GM21825 (cell line): ENCODE data around the gene GPR137B.
"Not testable (repeated sequence)": the region's sequence is repeated elsewhere in the genome, so short reads cannot be mapped to it uniquely, and the experiment has no call there.

Experiments used
- ATAC-seq: cut with Tn5 transposase; IDR thresholded peaks from one replicate; pipeline ENCODE4 v1.9.1; 2021; ENCODE audit warnings: mild to moderate bottlenecking, moderate library complexity; ENCODE audit not compliant: unreplicated experiment

Gene GPR137B

DNA sequence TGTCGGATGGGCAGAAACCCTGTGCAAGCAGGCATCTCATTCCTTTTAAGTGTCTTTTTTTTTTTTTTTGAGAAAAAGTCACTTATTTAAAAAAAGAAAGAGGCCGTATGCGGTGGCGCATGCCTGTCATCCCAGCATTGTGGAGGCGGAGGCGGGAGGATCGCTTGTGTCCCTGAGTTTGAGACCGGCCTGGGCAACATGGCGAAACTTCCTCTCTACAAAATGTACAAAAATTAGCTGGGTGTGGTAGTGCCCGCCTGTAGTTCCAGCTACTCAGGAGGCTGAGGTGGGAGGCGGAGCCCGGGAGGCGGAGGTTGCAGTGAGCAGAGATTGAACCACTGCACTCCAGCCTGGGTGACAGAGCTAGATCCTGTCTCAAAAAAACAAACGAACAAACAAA is 1.7 kb downstream of the GPR137B start:
- no peak for ATAC-seq

DNA sequence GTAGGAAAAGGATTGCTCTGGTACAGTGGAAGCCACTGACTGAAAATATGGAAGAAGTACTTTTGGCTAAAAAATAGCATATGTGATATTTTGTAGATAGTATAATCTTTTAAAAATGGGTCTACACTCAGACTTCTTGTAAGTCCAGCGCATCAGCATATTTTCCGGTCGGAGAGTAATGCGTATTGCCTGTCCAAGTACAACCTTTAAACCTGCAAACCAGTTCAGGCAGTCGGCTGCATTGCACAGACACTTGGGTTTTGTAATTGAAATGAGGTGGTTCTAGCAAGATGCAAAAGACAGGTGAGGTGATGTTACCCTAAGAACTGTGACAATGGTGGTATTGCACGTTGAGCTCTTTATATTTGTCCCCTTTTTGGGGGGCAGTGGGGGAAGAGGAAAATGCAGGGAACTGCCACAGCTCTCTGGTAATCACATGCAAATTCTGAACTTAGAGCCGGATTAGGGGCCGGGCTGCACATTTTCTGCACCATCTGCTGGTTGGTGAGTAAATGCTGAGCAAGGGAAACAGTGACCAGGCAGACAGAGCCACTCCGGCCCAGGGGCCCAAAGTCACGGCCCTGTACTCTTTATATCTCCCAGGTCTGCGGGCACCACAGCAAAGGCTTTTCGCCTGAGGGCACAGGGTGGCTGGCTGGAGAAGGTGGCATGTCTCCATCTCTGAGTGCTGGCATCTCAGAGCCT is 2.3 kb downstream of the GPR137B start:
- no peak for ATAC-seq

DNA sequence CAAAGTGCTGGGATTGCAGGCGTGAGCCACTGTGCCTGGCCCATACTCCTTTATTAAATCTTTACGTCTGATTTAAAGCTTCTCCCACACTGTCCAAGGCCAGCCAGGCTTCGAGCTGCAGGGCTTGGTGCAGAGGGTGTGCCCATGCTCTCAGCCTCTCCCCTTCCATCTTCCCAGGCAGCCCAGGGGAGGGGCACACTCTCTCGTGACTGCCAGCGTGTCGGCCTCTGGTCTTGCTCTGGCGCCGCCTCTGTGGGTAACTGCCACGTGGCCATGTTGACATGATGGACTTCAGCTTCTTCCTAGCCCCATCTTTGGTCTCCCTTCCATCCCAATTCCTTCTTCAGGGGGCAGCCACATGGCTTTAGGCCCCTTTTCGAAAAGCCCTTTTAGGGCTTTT is 4.7 kb downstream of the GPR137B start:
- ATAC-seq, result no peak

DNA sequence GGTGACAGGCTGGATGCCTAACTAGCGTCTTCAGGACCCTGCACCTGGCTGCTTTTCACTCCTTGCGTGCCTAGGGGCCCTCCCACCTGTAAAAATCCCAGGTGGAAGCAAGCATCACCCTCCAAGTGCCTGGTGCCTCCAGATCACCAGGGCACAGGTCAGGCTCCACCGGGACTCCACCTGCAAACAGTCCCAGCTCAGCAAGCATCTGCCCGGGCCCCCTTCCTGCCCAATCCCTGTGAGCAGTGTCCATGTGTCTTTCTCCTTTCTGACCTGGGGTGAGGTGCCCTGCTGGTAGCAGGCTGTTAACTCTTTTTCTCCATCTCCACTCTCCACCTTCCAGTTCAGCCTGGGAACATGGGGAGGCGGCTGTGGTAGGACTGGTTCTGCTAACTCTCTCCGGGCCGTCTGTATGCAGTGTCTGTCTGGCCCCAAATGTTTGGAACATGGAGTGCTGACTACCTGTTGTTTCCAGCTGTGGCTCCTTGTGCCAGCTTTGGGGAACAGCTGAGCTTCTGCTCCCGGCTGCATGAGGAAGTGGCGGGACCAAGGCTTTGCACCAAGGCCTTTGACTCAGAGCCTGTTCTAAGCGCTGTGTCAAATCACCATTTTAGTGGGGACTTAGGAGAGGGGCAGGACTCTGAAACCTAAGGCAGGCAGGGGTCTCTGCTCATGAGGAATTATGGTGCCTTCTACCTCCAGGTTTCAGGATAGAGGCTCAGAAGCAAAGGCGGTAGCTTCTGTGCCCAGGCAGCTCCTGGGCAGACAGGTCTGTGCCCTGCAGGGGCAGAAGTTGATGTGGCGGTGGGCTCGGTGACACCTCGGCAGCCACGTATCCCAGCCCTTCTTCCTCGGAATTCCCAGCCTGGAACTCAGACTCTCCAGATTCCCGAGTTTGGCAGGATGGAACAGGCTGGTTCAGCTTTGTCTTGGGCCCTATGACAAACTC is 5.5 kb downstream of the GPR137B start:
- no peak for ATAC-seq

DNA sequence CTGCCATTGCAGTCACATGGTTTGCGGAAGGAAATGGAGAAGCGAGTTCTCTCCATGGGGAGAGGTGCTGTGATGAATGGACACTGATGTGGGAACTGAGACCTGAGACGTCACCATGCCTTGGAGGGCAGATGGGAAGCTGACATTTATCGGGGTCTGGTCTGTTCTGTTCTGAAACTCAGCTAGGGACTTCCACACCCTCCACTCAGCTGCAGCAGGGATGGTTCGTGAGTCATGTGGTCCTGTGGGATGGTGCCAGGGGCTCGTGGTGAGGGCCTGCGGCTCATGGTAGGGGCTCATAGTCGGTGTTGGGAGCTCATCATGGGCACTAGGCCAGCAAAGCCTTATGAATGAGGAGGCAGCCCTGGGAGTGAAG is 6.1 kb downstream of the GPR137B start:
- ATAC-seq, result no peak

DNA sequence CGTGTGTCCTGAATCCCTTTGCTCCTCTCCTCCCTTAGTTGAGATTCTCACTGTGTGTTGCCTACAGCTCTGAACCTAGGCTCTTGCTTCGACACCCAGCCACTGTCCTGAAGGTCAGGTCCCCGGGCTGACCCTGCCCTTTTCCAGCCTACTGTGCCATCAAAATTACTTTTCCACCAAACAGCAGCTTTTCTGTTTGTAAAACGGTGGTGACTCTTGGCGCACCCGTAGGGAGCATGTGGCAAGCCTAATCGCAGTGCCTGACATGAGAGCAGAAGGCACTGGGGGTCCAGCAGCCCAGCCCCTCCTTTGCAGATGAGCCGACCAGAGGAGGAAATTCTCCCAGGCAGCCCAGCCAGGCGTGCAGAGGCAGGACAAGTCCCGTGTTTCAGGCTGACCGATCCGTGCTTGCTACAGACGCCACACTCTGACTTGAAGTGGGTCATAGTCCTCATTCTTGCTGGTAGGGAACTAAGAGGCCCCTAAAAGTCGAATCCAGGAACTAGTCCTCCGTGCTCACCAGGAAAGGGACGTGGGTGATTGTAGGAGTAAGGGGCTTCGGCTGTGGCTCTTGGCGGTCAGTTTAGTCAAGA is 6.8 kb downstream of the GPR137B start:
- no peak for ATAC-seq

DNA sequence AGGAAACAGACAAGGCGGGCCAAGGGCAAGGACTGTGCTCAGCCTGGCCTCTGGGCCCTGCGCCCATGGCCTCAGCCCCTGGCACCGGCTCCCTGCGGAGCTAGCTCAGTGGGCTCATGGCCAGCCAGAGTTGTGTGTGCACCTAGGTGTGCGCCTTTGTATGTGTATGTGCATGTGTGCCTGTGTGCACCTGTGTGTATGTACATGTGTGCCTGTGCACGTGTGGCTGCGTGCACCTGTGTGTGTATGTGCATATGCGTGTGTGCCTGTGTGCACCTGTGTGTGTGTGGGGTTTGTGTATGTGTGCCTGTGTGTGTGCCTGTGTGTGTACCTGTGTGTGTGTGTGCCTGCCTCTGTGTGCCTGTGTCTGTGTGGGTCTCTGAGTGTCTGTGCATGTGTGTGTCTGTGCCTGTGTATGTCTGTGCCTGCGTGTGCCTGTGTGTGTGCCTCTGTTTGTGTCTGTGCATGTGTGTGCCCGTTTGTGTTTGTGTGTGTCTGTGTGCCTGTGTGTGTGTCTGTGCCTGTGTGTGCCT is 7.4 kb downstream of the GPR137B start:
- ATAC-seq, result no peak

DNA sequence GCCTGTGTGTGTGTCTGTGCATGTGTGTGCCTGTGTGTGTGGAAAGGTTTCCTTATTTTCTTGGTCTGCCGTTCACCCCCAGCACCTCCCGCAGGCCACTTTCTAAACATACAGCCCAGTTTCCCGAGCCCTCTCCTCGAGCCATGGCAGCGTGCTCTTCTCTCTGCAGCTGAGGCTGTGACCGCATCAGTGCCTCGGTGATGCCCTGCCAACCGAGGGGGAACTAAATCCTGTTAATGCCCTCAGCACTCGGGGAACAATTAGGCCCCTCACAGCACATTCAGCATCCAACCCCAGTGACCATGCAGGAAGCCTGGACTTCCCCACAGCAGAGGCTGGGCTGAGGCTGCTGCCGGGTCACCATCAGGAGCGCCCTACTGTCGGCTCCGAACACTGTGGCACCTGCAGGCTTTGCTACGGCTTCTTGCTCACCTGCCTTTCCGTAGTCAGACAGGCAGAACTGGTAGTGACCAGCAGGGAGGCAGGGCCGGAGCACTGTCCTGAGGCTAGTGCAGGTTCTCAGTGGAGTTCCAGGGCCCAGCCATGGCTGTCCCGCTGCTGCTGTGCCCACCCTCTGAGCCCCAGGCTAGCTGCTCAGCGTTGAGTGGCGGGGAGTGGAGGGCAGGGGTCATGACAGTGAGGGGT is 8.1 kb downstream of the GPR137B start:
- ATAC-seq, result no peak

DNA sequence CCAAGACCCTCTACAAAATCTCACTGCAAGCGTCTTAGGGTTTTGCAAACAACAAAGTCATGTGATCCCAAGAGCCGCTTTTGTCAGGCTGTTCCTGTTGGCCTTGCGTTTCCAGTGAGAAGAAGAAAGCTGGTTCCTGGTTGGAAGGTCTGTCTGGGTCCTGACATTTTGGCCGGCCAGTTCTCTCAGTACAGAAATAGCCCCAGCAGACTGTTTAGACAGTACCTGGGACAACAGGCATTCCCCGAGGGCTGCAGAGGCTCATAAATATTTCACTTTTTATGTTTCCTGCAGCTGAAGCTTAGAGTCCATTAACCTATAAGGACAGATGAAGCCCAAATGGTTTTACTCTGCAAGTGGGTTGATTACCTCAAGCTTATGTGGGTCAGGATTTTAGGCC is 8.6 kb downstream of the GPR137B start:
- no peak for ATAC-seq

DNA sequence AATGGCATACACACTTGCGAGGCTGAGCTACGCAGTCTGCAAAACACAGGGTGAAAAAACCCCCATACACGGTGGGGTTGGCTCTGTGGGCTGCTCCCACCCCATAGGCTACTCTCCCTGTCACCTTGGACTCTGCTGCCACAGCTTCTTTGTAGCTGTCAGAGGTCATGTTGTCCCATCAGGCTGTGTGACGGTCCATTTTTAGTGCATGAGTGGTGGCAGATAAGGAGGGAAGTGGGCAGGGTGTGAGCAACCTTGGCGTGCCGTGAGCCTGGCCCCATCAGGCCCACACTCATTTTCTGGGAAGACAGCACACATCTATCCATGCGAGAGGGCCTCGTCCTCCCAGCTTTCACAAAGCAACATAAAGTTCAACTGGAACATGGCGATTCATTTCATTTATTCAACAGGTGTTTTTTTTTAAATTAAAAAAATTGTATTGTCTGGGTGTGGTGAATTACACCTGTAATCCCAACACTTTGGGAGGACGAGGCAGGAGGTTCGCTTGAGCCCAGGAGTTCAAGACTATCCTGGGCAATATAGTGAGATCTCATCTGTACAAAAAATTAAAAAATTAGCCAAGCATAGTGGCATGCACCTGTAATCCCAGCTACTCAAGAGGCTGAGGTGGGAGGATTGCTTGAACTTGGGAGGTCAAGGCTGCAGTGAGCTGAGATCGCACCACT is 9.5 kb downstream of the GPR137B start:
- no peak for ATAC-seq

DNA sequence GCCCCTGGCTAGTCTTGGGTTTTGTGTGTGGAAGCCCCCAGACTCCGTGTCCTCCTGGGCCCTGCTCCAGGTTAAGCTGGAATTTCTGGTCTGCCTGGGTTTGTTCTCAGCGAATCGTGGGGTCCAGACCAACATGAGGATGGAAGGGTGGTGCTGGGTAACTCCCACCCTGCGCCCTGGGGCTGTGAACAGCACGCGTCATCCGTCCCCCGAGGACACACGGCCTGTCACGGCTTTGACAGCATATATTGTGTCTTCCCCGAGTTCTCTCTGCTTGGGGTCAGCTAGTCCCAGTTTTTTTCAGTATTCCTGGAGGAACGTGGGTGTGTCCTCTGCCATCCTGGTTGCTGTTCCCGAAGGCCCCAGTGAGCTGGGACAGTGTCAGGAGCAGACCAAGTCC is 11.8 kb downstream of the GPR137B start:
- no peak for ATAC-seq

DNA sequence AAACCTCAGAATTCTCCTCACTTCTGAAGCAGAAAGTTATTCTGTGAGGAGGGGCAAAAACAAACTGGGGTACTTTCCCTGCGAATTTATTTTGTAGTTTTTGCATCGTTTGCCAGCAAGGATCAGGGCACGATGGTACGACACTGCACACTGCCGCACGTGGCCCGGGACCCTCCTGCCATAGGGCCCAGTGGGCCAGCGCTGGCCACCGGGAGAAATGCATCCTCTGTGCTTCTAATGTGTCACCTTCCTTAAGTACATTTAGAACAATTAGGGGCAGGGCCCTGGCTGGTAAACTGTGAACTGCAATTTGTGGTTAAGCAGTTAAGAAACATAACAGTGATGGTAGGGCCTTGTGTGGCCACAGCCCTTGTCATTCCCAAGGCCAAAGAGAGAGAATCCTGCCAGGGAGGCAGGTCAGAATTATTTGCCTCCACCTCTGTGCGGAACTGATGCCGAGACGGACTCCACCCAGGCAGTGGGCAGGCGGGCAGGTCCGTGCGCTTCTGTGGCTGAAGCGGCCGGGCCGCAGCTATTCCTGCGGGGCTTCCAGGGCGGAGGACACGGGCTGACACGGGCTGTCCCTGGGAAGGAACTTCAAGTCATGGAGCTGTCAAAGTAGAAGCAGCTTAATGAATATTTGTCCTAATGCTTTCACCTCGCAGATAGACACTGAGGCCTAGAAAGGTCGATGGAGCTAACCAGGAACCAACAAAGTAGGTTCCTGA is 12.5 kb downstream of the GPR137B start:
- no peak for ATAC-seq

DNA sequence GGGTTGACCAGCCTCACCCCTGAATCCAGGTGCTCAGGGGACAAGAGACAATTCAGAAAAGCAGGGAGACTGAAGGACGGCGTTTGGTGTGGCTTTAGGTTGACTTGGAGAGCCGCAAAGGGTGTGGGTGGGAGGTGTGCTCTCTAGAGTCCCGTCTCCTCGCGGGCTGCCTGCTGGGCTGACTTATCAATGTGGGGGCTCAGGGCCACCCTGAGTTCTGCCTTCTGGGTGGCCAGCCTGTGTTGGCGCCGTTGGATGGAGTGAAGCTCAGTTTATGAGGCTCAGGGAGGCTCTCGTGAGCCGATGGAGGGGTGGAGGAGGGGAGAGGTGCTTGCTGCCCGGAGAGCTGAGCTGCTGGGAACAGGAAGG is 13.0 kb downstream of the GPR137B start:
- ATAC-seq, result no peak

DNA sequence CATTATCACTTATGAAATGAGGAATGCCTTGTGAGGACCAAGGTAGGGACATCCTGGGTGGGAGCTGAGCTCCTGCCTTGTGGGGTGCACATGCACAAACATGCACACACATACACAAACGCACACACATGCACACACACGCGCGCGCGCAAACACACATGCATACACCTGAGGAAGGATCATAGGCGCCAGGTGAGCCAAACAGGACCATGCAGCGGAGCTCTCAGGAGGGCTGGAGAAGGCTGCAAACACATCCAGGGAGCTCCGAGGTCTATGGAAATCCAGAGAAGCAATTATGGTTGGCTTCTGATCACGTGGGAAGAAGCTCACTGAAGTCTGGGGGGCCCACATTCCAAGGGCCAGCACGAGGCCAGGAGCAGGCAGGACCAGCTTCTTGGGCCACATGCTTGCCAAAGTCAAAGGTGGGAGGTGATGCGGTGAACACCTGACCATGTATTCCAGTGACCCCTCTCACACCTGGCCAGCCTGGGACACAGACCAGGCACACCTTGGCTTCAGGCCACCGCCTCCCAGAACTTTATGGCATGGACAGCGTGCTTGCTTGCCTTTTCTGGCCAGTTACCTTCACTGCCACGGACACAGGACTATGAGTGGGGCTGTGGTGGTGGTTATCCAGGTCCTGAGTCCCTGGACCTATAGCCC is 13.6 kb downstream of the GPR137B start:
- no peak for ATAC-seq

DNA sequence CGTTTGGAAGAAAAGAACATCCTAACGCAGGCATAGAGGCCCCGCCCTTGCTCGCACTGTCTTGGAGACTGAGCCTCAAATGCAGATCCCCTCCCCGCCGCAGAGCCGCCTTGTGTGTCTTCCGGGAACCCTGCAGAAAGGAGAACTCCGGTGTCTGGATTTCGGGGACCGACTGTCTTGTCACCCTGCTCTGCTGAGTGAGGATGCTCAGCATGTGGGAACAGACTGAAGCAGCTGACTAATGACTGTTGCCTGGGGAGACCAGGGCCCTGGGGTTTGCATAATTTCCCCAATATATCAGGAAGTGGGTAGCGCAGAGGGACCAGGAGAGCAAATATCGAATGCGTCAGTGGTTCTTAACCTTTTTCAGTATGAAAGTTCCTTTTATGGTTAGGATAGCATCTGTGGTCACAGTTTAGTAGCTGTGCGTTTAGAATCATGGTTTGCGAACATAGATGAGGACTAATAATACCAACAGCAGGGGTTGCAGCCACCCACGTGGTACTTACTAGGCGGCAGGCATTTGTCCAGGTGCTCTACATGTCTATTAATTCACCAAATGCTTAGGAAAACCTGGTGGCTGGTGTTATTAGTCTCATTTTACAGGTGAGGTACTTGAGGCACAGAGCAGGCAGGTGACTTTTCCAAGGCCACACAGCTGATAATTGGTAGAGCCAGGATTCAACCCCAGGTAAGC is 14.3 kb downstream of the GPR137B start:
- peak; percentile 78 for ATAC-seq

DNA sequence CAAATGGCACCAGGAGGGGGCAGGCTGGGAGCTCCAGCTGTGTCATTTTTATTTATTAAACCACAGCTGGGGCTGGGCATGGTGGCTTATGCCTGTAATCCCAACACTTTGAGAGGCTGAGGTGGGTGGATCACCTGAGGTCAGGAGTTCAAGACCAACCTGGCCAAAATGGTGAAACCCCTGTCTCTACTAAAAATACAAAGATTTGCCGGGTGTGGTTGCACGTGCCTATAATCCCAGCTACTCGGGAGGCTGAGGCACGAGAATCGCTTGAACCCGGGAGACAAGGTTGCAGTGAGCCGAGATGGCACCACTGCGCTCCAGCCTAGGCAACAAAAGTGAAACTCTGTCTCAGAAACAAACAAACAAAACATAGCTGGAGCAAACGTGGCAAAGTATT is 15.7 kb downstream of the GPR137B start:
- not testable (repeated sequence) for ATAC-seq

DNA sequence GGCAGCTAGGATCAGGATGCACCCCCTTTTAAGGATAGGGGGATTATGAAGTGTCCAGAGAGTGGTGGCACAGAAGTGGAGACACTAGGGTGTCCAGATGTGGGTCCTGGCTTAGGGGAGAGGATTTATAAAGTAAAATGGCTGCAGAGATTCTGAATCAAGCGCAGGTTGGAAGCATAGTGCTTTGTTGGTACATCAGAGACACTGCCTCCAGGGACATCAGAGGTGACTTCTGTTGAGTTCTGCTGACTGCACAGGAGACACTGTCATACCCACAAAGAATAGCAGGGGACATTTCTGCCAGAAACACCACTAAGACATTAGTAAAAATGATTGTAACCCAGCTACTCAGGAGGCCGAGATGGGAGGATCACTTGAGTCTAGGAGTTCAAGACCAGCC is 16.4 kb downstream of the GPR137B start:
- ATAC-seq, result no peak

DNA sequence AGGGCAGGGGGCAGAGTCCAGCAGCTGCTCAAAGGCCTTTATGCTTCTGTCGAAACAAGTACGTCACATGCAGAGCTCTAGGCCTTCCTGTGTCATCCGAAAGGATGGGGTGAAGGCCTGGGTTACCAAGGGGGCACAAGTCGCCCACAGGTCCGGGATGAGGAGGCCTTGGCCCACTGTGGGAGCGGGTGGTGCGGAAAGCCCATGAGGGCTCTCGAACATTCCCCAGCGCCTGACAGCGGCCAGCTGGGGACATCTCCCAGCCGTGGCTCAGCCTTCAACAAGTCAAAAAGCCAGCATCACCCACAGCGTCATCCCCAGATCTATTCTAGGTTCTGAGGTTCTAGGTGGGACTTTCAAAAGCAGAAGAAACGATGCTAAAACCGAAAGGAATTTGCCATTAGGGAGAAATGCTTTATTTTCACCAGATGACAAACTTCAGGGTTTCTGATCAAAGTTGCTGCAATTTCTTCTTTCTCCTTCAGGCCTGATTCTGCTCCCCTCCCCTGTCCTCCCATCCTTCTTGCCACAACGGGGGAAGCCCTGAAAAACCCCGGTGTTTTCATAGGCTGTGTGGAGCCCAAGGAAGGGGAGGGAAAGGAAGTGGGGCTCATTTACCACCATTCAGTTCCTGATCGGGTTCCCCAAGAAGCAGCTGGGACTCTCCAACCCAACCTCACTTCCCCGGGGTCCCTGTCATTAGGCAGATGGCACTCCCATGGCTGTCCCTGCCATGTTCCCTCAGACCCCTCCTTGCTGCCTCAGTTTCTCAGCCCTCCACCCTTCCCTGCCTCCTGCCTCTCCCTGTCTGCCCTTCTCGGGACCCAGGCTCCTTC is 17.6 kb downstream of the GPR137B start:
- peak; percentile 40 for ATAC-seq
